ENCODE results near the gene CAMK2D. TPM values are rescaled to one million over a fixed set of nuclear protein-coding genes. Genes with fewer than 3 reads are reported as not detected.

Gene CAMK2D
- total and polyA plus RNA-seq, 8 donors: 4.0 to 23.1 (median 9.8) TPM

GRCh38 chr4:113509851-113510250, 251.7 kb downstream of the CAMK2D start:
- Histone ChIP-seq H3K9me3 (no peaks in the 10 kb centered on the region), H3K27ac (no peak overlapping the region), H3K4me1 (no peaks in the 10 kb centered on the region), H3K27me3 (no peaks in the 10 kb centered on the region), H3K36me3 (peaks cover 0 to 10% (median 7%) of the 10 kb centered on the region in 3 donors), H3K4me3 (no peak overlapping the region)
- WGBS, 2 donors: 89 to 95% methylated on average over 1 of the region's 1 CpG
- DNase-seq: no peak
- ATAC-seq: no peak
- FAIRE-seq: no peak
- no peak for TF ChIP-seq CTCF (IDR thresholded peaks at IDR 0.05)
- intact Hi-C loops (cut with DNase I): no loop called here

DNA sequence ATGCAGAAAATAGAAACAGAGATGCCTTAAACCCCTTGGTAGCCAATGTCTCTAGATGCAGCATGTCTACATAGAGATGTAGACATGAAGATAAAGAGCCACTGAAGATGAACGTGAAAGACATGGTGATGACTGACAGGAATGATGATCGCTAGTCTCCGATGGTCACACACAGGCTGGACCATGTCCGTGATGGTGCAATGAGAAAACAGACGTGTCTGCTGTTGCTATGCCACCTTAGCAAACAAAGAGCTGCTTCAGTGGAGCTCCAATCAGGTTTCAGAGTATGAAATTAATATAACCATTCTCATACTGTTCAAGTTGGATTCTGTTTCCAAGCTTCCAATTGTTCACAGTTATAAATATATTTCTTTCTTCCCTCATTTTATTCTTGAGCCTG, 256.5 kb downstream of the CAMK2D start:
- H3K4me1 ChIP-seq: peaks cover 0 to 5% (median under 1%) of the 10 kb centered on the region in 3 donors
- H3K27ac ChIP-seq: no peak overlapping the region
- TF ChIP-seq CTCF (IDR thresholded peaks at IDR 0.05): no peak
- FAIRE-seq (no peak), DNase-seq (no peak), ATAC-seq (peak in 2 of 4 donors; percentile 52 to 71)
- no peaks in the 10 kb centered on the region for H3K27me3 ChIP-seq
- H3K4me3 ChIP-seq: no peak overlapping the region
- H3K36me3 ChIP-seq: no peaks in the 10 kb centered on the region
- H3K9me3 ChIP-seq: no peaks in the 10 kb centered on the region
- intact Hi-C loops (cut with DNase I): no loop called here
- 85 to 87% methylated on average over 5 of the region's 5 CpGs for WGBS, 2 donors

GRCh38 chr4:113504422-113504821, 257.1 kb downstream of the CAMK2D start:
- Histone ChIP-seq H3K27me3 (no peaks in the 10 kb centered on the region), H3K4me3 (no peak overlapping the region), H3K9me3 (no peaks in the 10 kb centered on the region), H3K4me1 (peaks cover 0 to 7% (median 5%) of the 10 kb centered on the region in 3 donors), H3K27ac (no peak overlapping the region), H3K36me3 (no peaks in the 10 kb centered on the region)
- no peak for TF ChIP-seq CTCF (IDR thresholded peaks at IDR 0.05)
- 79 to 81% methylated on average over 3 of the region's 3 CpGs for WGBS, 2 donors
- DNase-seq (no peak), ATAC-seq (peak in 2 of 4 donors; percentile 24 to 59), FAIRE-seq (no peak)
- intact Hi-C loops (cut with DNase I): no loop called here

DNA sequence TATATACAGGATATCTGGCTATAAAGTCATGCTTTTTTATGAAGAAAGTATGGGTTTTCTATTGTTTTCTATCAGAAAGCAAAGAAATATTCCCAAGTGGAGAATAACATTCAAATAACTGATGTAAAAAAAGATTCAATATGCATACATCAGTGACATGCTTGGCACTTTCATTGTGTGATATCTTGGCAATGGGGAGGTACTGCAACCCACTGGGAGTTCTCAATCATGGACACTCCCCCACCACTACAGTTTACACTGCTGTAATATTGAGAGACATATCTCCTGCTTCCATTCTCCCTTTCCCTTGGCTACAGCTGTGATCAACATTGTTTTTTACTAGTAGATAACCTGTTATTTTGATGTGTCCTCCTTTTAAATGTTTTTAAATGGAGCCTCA, 257.8 kb downstream of the CAMK2D start:
- no peak for TF ChIP-seq CTCF (IDR thresholded peaks at IDR 0.05)
- H3K4me1 ChIP-seq: peaks cover 0 to 13% (median 5%) of the 10 kb centered on the region in 3 donors
- intact Hi-C loops (cut with DNase I): no loop called here

GRCh38 chr4:113502906-113503305, 258.6 kb downstream of the CAMK2D start:
- no peak for TF ChIP-seq CTCF (IDR thresholded peaks at IDR 0.05)
- no peak for DNase-seq
- Histone ChIP-seq H3K36me3 (no peaks in the 10 kb centered on the region), H3K9me3 (no peaks in the 10 kb centered on the region), H3K4me3 (no peak overlapping the region), H3K4me1 (peaks cover 0 to 14% (median 5%) of the 10 kb centered on the region in 3 donors), H3K27ac (no peak overlapping the region), H3K27me3 (no peaks in the 10 kb centered on the region)
- no peak for FAIRE-seq
- no peak for ATAC-seq
- WGBS, 2 donors: 91 to 94% methylated on average over 3 of the region's 3 CpGs
- intact Hi-C loops (cut with DNase I): no loop called here

More for the DNA sequence above, 257.8 kb downstream of the CAMK2D start:
- no peak overlapping the region for H3K27ac ChIP-seq
- H3K4me3 ChIP-seq: no peak overlapping the region
- ATAC-seq: no peak
- no peaks in the 10 kb centered on the region for H3K27me3 ChIP-seq
- FAIRE-seq: no peak
- H3K36me3 ChIP-seq: no peaks in the 10 kb centered on the region
- DNase-seq: no peak
- H3K9me3 ChIP-seq: no peaks in the 10 kb centered on the region
